ENCODE data around the gene IP6K1.

IP6K1 gene

DNA sequence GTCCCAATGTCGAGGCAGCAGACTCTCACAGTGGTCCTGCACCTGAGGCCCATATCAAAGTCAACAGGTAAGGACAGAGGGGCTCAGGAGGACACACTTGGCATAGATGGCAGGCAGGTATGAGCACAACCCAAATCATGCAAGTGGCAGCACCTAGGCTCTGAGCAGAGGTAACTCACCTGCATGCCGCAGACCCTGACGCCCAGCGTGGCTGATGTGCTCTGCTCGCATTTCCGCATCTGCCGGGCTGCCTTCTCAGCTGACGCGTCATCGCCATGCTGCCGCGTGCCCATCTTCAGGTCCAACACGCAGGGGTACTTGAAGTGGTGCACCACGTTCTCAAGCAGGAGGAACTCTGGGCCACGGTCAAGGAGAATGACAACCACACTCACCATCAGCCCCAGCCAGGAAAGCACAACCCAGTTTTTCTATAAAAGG lies 58.4 kb downstream of the IP6K1 start:
- TF ChIP-seq, protein P1, sequence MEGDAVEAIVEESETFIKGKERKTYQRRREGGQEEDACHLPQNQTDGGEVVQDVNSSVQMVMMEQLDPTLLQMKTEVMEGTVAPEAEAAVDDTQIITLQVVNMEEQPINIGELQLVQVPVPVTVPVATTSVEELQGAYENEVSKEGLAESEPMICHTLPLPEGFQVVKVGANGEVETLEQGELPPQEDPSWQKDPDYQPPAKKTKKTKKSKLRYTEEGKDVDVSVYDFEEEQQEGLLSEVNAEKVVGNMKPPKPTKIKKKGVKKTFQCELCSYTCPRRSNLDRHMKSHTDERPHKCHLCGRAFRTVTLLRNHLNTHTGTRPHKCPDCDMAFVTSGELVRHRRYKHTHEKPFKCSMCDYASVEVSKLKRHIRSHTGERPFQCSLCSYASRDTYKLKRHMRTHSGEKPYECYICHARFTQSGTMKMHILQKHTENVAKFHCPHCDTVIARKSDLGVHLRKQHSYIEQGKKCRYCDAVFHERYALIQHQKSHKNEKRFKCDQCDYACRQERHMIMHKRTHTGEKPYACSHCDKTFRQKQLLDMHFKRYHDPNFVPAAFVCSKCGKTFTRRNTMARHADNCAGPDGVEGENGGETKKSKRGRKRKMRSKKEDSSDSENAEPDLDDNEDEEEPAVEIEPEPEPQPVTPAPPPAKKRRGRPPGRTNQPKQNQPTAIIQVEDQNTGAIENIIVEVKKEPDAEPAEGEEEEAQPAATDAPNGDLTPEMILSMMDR (IDR thresholded peaks at IDR 0.05; ENCODE audit: control insufficient read depth, extremely low read depth, insufficient read depth), result no peak
- no peak overlapping the region for H3K4me3 ChIP-seq (ENCODE audit: low read depth, low read length)
- DNase-seq (ENCODE audit: low read depth), result no peak

DNA sequence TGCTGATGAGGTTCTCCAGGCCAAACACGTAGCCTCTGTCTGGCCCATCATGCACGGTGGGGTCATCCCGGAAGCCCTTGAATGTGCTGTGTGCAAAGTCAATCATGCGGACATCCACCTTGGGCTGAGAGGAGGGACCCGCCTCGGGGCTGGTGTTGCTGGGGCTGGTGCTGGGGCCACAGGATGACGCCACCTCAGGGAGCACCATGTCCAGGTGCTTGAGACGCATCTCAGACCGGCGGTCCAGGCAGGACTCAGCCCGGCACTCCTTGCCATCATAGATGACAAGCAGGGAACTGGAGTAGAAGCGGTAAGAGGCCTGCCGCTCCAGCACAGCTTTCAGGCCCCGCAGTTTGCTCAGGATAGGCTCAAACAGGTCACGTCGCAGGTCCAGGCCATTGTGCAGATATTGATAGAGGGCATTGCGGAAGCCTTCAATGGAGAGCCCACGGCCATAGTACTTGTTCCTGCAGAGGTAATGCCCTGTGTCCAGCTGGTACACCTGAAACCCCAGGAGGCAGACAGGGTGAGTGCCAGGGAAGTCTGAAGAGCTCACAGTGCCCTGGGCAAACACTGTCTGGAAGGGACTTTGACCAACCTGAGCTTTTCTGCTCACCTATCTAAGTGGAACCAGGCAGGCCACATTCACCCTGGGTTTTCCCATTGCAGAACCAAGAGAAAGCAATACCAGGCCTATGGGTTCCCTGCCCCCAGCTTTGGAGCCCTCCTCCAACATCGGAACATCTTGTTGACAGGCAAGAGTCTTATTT lies 59.0 kb downstream of the IP6K1 start:
- H3K4me3 ChIP-seq (ENCODE audit: low read depth, low read length), result no peak overlapping the region
- TF ChIP-seq, protein P1 (IDR thresholded peaks at IDR 0.05; ENCODE audit: control insufficient read depth, extremely low read depth, insufficient read depth), result no peak
- DNase-seq (ENCODE audit: low read depth), result no peak

DNA sequence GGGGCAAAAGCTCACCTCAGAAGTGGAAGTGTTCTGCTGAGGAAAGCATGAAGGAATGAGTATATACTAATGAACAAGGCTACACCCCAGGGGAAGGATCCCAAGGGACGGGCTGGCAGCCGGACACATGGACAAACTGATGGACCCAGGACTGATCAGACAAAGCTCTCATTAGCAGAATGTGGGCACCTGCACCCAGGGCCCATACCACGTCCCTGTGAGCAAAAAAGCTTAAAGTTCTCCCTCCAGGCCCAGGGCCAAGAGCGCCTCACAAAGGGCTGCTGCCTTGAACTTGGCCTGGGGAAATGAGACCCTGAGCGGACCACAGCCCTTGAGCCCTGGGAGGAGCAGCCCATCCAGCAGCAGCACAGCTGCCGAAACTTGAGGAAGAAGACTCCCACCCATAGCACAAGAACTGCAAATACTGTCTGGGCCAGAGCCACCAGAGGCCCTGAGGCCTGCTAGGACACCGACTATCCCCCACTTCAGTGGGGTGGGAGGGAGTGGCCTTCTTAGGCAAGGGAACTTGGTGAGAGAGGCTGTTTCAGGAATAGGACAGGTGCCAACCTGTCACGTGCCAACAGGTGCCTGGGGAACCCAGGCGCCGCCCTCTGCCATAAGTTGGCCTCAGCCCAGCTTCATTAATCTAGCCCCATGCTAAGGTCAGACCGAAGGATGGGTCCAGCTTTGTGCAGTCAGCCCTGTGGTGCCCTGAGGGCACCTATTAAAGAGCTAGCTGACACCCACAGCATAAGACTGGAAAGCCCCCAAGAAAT lies 60.2 kb downstream of the IP6K1 start:
- DNase-seq (ENCODE audit: low read depth), result no peak
- TF ChIP-seq, protein P1 (IDR thresholded peaks at IDR 0.05; ENCODE audit: control insufficient read depth, extremely low read depth, insufficient read depth), result no peak
- no peak overlapping the region for H3K4me3 ChIP-seq (ENCODE audit: low read depth, low read length)

DNA sequence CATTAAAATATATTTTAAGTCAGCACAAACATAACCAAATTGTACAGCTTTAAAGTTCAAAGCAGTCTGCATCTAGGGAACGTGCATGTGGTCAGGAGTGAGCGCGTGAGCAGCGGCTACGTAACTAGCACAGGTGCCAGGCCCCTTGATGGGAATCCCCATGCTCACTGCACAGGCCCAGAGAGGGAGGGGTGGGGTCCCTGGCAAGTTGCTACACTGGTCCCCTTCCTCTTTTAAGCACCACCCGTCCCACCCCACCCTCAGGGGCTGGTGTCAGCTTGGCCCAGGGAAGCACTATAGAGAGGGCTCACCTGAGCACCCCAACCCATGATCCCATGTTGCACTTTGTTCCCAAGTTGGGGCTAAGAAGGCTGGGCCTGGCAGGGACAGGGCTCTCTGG lies 61.8 kb downstream of the IP6K1 start:
- TF ChIP-seq, protein P1 (IDR thresholded peaks at IDR 0.05; ENCODE audit: control insufficient read depth, extremely low read depth, insufficient read depth), result no peak
- no peak for DNase-seq (ENCODE audit: low read depth)
- peak overlapping the region; percentile 91 for H3K4me3 ChIP-seq (ENCODE audit: low read depth, low read length)

DNA sequence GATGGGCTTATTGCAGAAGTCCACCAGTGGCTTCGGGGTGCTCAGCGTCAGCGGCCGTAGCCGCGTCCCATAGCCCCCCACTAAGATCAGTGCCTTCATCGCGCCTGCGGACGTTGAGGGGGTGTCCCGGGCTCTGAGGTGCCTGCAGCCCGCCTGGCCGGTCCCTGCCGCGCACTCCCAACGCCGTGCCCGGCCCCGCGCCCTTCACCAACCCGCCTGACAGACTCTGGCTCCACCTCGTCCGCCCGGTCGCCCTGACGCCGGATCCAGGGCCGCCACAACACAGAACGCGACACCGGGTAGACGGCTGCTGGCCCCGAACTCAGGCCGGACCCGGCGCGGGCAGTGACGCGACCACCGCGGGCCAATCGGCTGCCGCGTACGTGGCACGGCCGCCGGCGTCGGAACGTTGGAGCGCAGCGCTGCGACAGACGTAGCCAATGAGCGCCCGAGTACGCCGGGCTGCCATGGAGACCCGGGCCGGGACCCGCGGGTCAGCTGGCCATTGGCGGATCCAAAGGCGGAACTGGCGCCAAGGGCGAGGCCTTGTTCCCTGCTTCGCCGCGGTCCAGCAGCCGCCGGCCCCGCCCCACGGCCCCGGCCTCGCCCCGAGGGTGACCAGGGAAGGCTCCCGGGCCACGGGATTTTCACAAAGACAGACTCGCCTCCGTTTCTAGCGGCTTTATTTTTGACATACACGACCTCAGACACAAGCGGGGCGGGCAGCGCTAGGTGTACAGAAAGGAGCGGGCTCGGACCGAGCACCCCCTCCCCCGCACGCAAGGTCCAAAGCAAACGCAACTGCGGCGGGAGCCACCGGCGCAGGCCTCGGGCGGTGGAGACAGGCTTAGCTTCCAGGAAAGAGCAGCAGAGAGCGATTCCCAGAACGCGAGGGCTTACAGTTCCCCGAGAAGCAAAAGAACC lies 62.5 kb downstream of the IP6K1 start, which contains the start of gene GMPPB:
Gene GMPPB, minus strand, starts transcription at position 324 of the 924 bp plus-strand sequence. Its CDS starts 225 bp downstream, at position 99.
- peak within 1 kb of the TSS; percentile 91 for H3K4me3 ChIP-seq (ENCODE audit: low read depth, low read length)
- TF ChIP-seq, protein P1 (IDR thresholded peaks at IDR 0.05; ENCODE audit: control insufficient read depth, extremely low read depth, insufficient read depth), result no peak
- peak; percentile 93 for DNase-seq (ENCODE audit: low read depth)

DNA sequence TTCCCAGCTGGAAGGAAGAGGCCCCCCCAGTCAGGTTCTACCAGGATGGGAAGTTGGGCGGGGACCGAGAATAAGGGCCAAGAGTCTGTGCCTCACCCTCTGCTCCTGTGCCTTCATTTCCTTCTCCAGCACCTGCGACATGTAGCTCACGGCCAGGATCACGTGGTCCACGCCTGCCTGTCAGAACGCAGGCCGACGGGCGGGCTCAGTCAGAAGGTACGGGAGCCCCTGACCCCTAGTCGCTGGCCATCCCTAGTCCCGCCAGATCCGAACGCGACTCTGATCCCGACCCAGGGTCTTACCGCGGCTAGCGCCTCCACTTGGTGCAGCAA lies 63.1 kb downstream of the IP6K1 start:
- H3K4me3 ChIP-seq (ENCODE audit: low read depth, low read length), result peak overlapping the region; percentile 91
- TF ChIP-seq, protein P1 (IDR thresholded peaks at IDR 0.05; ENCODE audit: control insufficient read depth, extremely low read depth, insufficient read depth), result no peak
- DNase-seq (ENCODE audit: low read depth), result peak; percentile 44
